Measurements from ENCODE around the gene ATP6V1B1.

The ATP6V1B1 gene

GRCh38 chr2:70990216-70990615 is 54.5 kb downstream of the ATP6V1B1 start:
- H3K9me3 Mint-ChIP-seq = no peaks in the 10 kb centered on the region
- no peak overlapping the region for H3K27ac Mint-ChIP-seq
- no peak for TF ChIP-seq CTCF (IDR thresholded peaks at IDR 0.05)
- H3K4me1 Mint-ChIP-seq = peaks cover 16% of the 10 kb centered on the region
- peaks cover 33% of the 10 kb centered on the region for H3K36me3 Mint-ChIP-seq (ENCODE audit: low read depth)
- no peak overlapping the region for H3K4me3 Mint-ChIP-seq
- no peak for DNase-seq
- peaks cover 6% of the 10 kb centered on the region for H3K27me3 Mint-ChIP-seq (ENCODE audit: low read depth, poor library complexity)

DNA sequence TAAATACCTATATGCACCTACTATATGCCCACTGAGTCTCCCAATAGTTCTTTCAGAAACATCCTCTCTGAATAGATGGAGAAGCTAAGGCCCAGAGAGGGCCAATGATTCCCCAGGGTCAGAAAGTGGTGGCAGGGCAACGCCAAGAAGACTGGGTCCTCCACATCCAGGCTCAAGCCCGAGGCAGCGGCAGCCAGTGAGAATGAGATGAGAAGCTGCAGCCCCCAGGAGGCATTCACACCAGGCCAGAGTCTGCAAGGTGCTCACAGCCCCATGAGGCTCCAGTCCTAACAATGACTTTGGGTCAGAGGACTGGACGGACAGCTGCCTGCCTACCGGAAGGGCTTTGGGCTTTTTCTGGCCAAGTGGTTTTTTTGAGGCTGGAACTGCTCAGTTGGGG is 55.4 kb downstream of the ATP6V1B1 start:
- Mint-ChIP-seq H3K36me3 (ENCODE audit: low read depth) (peaks cover 27% of the 10 kb centered on the region), H3K4me3 (no peak overlapping the region), H3K4me1 (peaks cover 24% of the 10 kb centered on the region), H3K9me3 (no peaks in the 10 kb centered on the region), H3K27ac (no peak overlapping the region), H3K27me3 (ENCODE audit: low read depth, poor library complexity) (peaks cover 12% of the 10 kb centered on the region)
- DNase-seq = no peak
- TF ChIP-seq CTCF (IDR thresholded peaks at IDR 0.05) = no peak

GRCh38 chr2:70991742-70992141 is 56.0 kb downstream of the ATP6V1B1 start:
- Mint-ChIP-seq H3K36me3 (ENCODE audit: low read depth) (peaks cover 21% of the 10 kb centered on the region), H3K4me1 (peaks cover 25% of the 10 kb centered on the region)
- no peak for TF ChIP-seq CTCF (IDR thresholded peaks at IDR 0.05)

GRCh38 chr2:70992945-70993853 is 57.5 kb downstream of the ATP6V1B1 start:
- H3K27me3 Mint-ChIP-seq (ENCODE audit: low read depth, poor library complexity) = peaks cover 13% of the 10 kb centered on the region
- H3K4me1 Mint-ChIP-seq = peaks cover 25% of the 10 kb centered on the region
- no peak for DNase-seq
- peak overlapping the region; percentile 98 for H3K4me3 Mint-ChIP-seq
- TF ChIP-seq CTCF (IDR thresholded peaks at IDR 0.05) = no peak
- no peaks in the 10 kb centered on the region for H3K9me3 Mint-ChIP-seq
- H3K27ac Mint-ChIP-seq = peak overlapping the region; percentile 24
- H3K36me3 Mint-ChIP-seq (ENCODE audit: low read depth) = peaks cover 13% of the 10 kb centered on the region

More at GRCh38 chr2:70991742-70992141, 56.0 kb downstream of the ATP6V1B1 start:
- DNase-seq = no peak
- Mint-ChIP-seq H3K4me3 (no peak overlapping the region), H3K27me3 (ENCODE audit: low read depth, poor library complexity) (peaks cover 17% of the 10 kb centered on the region), H3K9me3 (no peaks in the 10 kb centered on the region), H3K27ac (peak overlapping the region; percentile 4)

DNA sequence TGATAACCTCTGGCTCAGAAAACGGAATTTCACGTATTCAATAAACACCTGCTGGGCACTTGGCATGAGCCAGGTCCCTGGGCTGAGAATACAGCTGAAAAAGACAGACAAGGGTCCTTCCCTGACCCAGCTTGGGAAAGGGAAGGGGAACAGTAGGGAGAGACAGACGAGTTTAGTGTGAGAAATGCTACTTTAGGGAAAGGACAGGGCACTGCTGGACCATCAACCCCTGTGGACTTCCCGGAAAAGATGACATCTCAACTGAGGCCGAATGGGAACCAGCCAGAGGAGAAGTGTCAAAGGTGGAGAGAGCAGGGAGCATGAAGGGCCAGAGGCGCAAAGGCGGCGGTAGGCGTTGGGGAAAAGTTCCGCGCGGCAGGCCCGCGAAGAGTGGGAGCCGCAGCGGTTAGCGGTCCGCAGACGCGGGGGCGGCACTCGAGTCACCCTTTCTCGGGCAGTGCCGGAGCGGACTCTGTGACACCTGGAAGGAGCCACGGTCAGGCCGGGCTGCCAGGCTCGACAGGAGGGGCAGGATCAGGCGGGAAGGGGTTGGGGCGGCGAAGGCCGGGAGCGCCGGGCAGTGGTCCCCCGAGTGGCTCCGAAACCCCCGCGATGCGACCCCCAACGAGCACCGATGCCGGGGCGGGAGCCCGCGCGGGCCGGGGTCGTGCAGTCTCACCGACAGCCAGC is 58.5 kb downstream of the ATP6V1B1 start:
- TF ChIP-seq CTCF (IDR thresholded peaks at IDR 0.05) = no peak
- peaks cover 5% of the 10 kb centered on the region for H3K36me3 Mint-ChIP-seq (ENCODE audit: low read depth)
- H3K27me3 Mint-ChIP-seq (ENCODE audit: low read depth, poor library complexity) = peaks cover 17% of the 10 kb centered on the region
- H3K27ac Mint-ChIP-seq = peak overlapping the region; percentile 26
- DNase-seq = peak; percentile 49
- peaks cover 31% of the 10 kb centered on the region for H3K4me1 Mint-ChIP-seq
- H3K9me3 Mint-ChIP-seq = no peaks in the 10 kb centered on the region
- H3K4me3 Mint-ChIP-seq = peak overlapping the region; percentile 98

Measured in nephron progenitor cell (in vitro differentiated cells).